ENCODE measurements around the gene GHITM. TPM values are rescaled to one million over a fixed set of nuclear protein-coding genes. Genes with fewer than 3 reads are reported as not detected.

The GHITM gene
- total and polyA plus RNA-seq, 2 of the 4 experiments (the other 2 are of a cell fraction), result 103 to 185 TPM

GRCh38 chr10:84196941-84197340 is 57.6 kb downstream of the GHITM start:
- ATAC-seq (ENCODE audit: low read depth) (no peak), DNase-seq (no peak)
- Histone ChIP-seq H4K5ac (ENCODE audit: low read depth, low read length) (no peak overlapping the region), H4K91ac (ENCODE audit: insufficient read depth, low read depth, low read length) (no peak overlapping the region), H4K20me1 (ENCODE audit: insufficient read depth, low read length) (no peaks in the 10 kb centered on the region), H3K56ac (ENCODE audit: extremely low read depth, insufficient read depth, low read length) (no peak overlapping the region), H3K4me2 (ENCODE audit: low read depth, low read length) (no peak overlapping the region), H3K79me1 (ENCODE audit: low read depth in 1 of 2, low read length in 2 of 2) (no peaks in the 10 kb centered on the region), H3K27me3 (ENCODE audit: control insufficient read depth, insufficient read depth, low read length) (peaks cover 49% of the 10 kb centered on the region), H2AK5ac (ENCODE audit: low read depth, low read length) (no peak overlapping the region), H2BK120ac (ENCODE audit: low read depth, low read length) (no peak overlapping the region), H2BK5ac (ENCODE audit: low read depth, low read length, poor library complexity, severe bottlenecking) (no peak overlapping the region), H3K4ac (ENCODE audit: low read depth, low read length) (no peak overlapping the region), H2AFZ (replicated peaks; ENCODE audit: low read length, poor library complexity) (no peak overlapping the region), H3K23ac (ENCODE audit: low read depth, low read length) (no peak overlapping the region), H4K8ac (ENCODE audit: low read depth in 2 of 2, low read length in 2 of 2) (no peak overlapping the region), H2AK9ac (replicated peaks; ENCODE audit: low read depth, low read length, poor library complexity) (no peak overlapping the region), H3K36me3 (ENCODE audit: control insufficient read depth, insufficient read depth, low read length) (no peaks in the 10 kb centered on the region), H3K4me3 (ENCODE audit: insufficient read depth, low read depth, low read length) (no peak overlapping the region), H2BK15ac (ENCODE audit: low read depth, low read length) (no peak overlapping the region), H3K4me1 (ENCODE audit: control insufficient read depth, insufficient read depth, low read length) (peaks cover 2% of the 10 kb centered on the region; the same call in 1 of the 2 replicates), H3K18ac (ENCODE audit: low read depth, low read length) (no peak overlapping the region), H3K9ac (ENCODE audit: low read depth, low read length) (no peak overlapping the region), H3K14ac (replicated peaks; ENCODE audit: low read depth, low read length) (no peak overlapping the region), H3K9me3 (ENCODE audit: control insufficient read depth, insufficient read depth, low read length) (no peaks in the 10 kb centered on the region), H2BK20ac (ENCODE audit: low read depth, low read length) (no peak overlapping the region), H3K9me1 (ENCODE audit: insufficient read depth, low read length) (no peaks in the 10 kb centered on the region), H3K27ac (ENCODE audit: insufficient read depth, low read length) (no peak overlapping the region)
- TF ChIP-seq MAZ (IDR thresholded peaks at IDR 0.05; ENCODE audit: borderline replicate concordance, low read depth, low read length) (no peak), POLR2A (IDR thresholded peaks at IDR 0.05; ENCODE audit: low read depth, low read length) (no peak), ELK1 (IDR thresholded peaks at IDR 0.05; ENCODE audit: borderline replicate concordance, low read depth, low read length) (no peak), RFX5 (IDR thresholded peaks at IDR 0.05; ENCODE audit: low read depth, low read length) (no peak), MXI1 (IDR thresholded peaks at IDR 0.05; ENCODE audit: borderline replicate concordance, low read depth, low read length) (no peak), USF2 (IDR thresholded peaks at IDR 0.05; ENCODE audit: low read depth, low read length) (no peak), BHLHE40 (IDR thresholded peaks at IDR 0.05; ENCODE audit: low read depth, low read length) (no peak), CEBPB (IDR thresholded peaks at IDR 0.05; ENCODE audit: low read depth, low read length) (no peak), NFE2L2 (IDR thresholded peaks at IDR 0.05; ENCODE audit: low read depth, low read length) (no peak), SMC3 (IDR thresholded peaks at IDR 0.05; ENCODE audit: low read depth, low read length) (no peak), CHD1 (IDR thresholded peaks at IDR 0.05; ENCODE audit: low read depth, low read length) (no peak), MAFK (IDR thresholded peaks at IDR 0.05; ENCODE audit: low read depth, low read length) (no peak), CTCF (conservative IDR thresholded peaks at IDR 0.05; ENCODE audit: low read depth, low read length) (no peak), RCOR1 (IDR thresholded peaks at IDR 0.05; ENCODE audit: insufficient replicate concordance, low read length) (no peak)
- in situ Hi-C loops (cut with MboI; ENCODE audit: low sequenced_read_pairs) (no loop called here), intact Hi-C loops (cut with micrococcal nuclease) (no loop called here), dilution Hi-C loops (cut with HindIII; ENCODE audit: low sequenced_read_pairs, unreplicated experiment) (no loop called here)
- ChIA-PET POLR2A (ENCODE audit: unreplicated experiment) (no interaction called here), CTCF (interaction anchor here (0.6 kb wide), 1 partner anchor 443 kb away, joined by 3 read pairs; no protein-coding TSS in a partner anchor)
- BruUV-seq (replicated peaks), result no TSS peak
- WGBS, 2 experiments (ENCODE audit: extremely low coverage in 2 of 2, insufficient read length in 1 of 2), result no CpG with 5 or more reads among the region's 5 CpGs
